Erythroblast (primary cell): ENCODE data around the gene MICAL3.

ENCODE experiments used
- GATA1 ChIP-seq: IDR thresholded peaks from 2 replicates; pipeline ENCODE4 v1.6.1; 2011; ENCODE audit warnings: low read depth, mild to moderate bottlenecking, control low read depth, low read length, moderate library complexity
- POLR2A ChIP-seq: IDR thresholded peaks from 2 replicates; pipeline ENCODE4 v1.6.1; 2011; ENCODE audit warnings: mild to moderate bottlenecking, low read length

DNA sequence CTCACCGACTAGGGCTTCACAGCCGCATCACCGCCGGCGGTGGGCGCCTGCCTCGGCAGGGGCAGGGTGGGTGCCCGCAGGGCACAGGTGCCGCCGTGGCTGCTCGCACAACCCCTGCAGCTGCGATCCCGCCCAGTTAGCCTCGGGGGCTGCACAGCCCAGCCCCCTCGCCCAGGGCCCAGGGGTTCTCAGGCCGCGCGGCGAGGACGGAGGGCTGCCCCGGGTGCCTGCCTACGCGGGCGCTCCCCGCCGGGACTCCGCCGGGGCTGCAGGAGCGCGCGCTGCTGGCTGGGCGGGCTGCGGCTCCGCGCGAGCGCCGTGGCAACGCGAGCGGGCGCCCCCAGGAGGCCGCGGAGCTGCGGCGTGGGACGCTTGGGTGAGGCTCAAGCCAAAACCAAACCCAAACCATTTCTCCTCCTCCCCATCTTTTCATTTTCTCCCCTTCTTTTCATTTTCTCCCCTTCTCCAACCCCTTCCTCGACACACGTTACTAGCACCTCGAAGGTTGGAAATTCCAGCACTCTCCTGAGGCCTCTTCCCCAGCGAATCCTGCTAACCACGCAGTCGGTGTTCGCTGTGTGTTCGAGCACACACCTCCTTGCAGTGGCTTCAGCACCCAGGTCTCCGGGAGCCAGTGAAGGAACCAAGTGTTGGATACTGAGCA, at the start of gene MICAL3:
- TF ChIP-seq POLR2A = no peak
- no peak for TF ChIP-seq GATA1
